ENCODE data around the gene PCGF1.

PCGF1 gene

GRCh38 chr2:74537140-74537539 is 29.6 kb upstream of the PCGF1 start:
- in situ Hi-C loops (cut with MboI; ENCODE audit: low sequenced_read_pairs) = no loop called here

GRCh38 chr2:74536166-74536950 is 28.9 kb upstream of the PCGF1 start:
- in situ Hi-C loops (cut with MboI; ENCODE audit: low sequenced_read_pairs) = no loop called here

GRCh38 chr2:74535440-74535965 is 28.0 kb upstream of the PCGF1 start:
- in situ Hi-C loops (cut with MboI; ENCODE audit: low sequenced_read_pairs) = no loop called here

- in situ Hi-C loops (cut with MboI; ENCODE audit: low sequenced_read_pairs) = no loop called here
Measured at GRCh38 chr2:74534411-74534810, 26.9 kb upstream of the PCGF1 start.

GRCh38 chr2:74533464-74533863 is 26.0 kb upstream of the PCGF1 start:
- in situ Hi-C loops (cut with MboI; ENCODE audit: low sequenced_read_pairs) = no loop called here

GRCh38 chr2:74532222-74532621 is 24.7 kb upstream of the PCGF1 start:
- in situ Hi-C loops (cut with MboI; ENCODE audit: low sequenced_read_pairs) = no loop called here

GRCh38 chr2:74531666-74532065 is 24.2 kb upstream of the PCGF1 start:
- in situ Hi-C loops (cut with MboI; ENCODE audit: low sequenced_read_pairs) = no loop called here

GRCh38 chr2:74530239-74531187 is 23.0 kb upstream of the PCGF1 start:
- in situ Hi-C loops (cut with MboI; ENCODE audit: low sequenced_read_pairs) = no loop called here

- in situ Hi-C loops (cut with MboI; ENCODE audit: low sequenced_read_pairs) = no loop called here
Measured at GRCh38 chr2:74529357-74530238, 22.1 kb upstream of the PCGF1 start, which contains the start of the genes AUP1 and HTRA2. Gene AUP1 (minus strand): TSS chr2:74529706. CDS start chr2:74529629, 77 bp downstream. Gene HTRA2 (plus strand): TSS chr2:74529933. CDS start chr2:74530007, 74 bp downstream.

GRCh38 chr2:74528600-74529356 is 21.3 kb upstream of the PCGF1 start:
- in situ Hi-C loops (cut with MboI; ENCODE audit: low sequenced_read_pairs) = no loop called here

- in situ Hi-C loops (cut with MboI; ENCODE audit: low sequenced_read_pairs) = no loop called here
Measured at GRCh38 chr2:74527741-74528140, 20.2 kb upstream of the PCGF1 start.

GRCh38 chr2:74526649-74527230 is 19.2 kb upstream of the PCGF1 start:
- in situ Hi-C loops (cut with MboI; ENCODE audit: low sequenced_read_pairs) = no loop called here

GRCh38 chr2:74525717-74526648 is 18.5 kb upstream of the PCGF1 start, which contains the start of gene DQX1:
Gene DQX1 (minus strand): TSS chr2:74526231. CDS start chr2:74525729, 502 bp downstream.
- in situ Hi-C loops (cut with MboI; ENCODE audit: low sequenced_read_pairs) = no loop called here

- in situ Hi-C loops (cut with MboI; ENCODE audit: low sequenced_read_pairs) = no loop called here
Measured at GRCh38 chr2:74524955-74525716, 17.6 kb upstream of the PCGF1 start.

- in situ Hi-C loops (cut with MboI; ENCODE audit: low sequenced_read_pairs) = no loop called here
Measured at GRCh38 chr2:74524005-74524404, 16.5 kb upstream of the PCGF1 start.

- in situ Hi-C loops (cut with MboI; ENCODE audit: low sequenced_read_pairs) = no loop called here
Measured at GRCh38 chr2:74522516-74522915, 15.0 kb upstream of the PCGF1 start.

- in situ Hi-C loops (cut with MboI; ENCODE audit: low sequenced_read_pairs) = no loop called here
Measured at GRCh38 chr2:74516650-74517049, 9.2 kb upstream of the PCGF1 start.

Data from HL-60/S4 (cell line).